Progenitor cell of endocrine pancreas (in vitro differentiated cells): Measurements from ENCODE around the gene ALMS1. TPM values are rescaled to one million over a fixed set of nuclear protein-coding genes. Genes with fewer than 3 reads are reported as not detected.

Experiments used
- DNase-seq: peaks from one replicate; pipeline ENCODE4 v3.0.0; 2021; ENCODE audit warnings: low spot score; ENCODE audit not compliant: unreplicated experiment
- H3K27ac Mint-ChIP-seq: 2 replicates; pipeline ENCODE4 v1.8.0; 2021; ENCODE audit warnings: mild to moderate bottlenecking, moderate library complexity, mixed read lengths
- H3K27me3 Mint-ChIP-seq: 2 replicates; pipeline ENCODE4 v1.8.0; 2021; ENCODE audit warnings: mixed read lengths
- H3K36me3 Mint-ChIP-seq: 2 replicates; pipeline ENCODE4 v1.8.0; 2022; ENCODE audit warnings: mixed read lengths; ENCODE audit not compliant: insufficient read depth
- H3K4me1 Mint-ChIP-seq: 2 replicates; pipeline ENCODE4 v1.8.0; 2021; ENCODE audit warnings: low read depth, mixed read lengths
- H3K4me3 Mint-ChIP-seq: 2 replicates; pipeline ENCODE4 v1.8.0; 2021; ENCODE audit warnings: low read depth, mild to moderate bottlenecking, moderate library complexity, mixed read lengths
- H3K9me3 Mint-ChIP-seq: 2 replicates; pipeline ENCODE4 v1.8.0; 2021; ENCODE audit warnings: low read depth, mixed read lengths
- CTCF ChIP-seq: fragments of 200-600 bp; sonication (generic); IDR thresholded peaks from one replicate; pipeline ENCODE4 v1.5.0; 2021; ENCODE audit warnings: antibody characterized with exemption, mild to moderate bottlenecking; ENCODE audit not compliant: unreplicated experiment
- total RNA-seq: library from RNA; stranded (reverse); gene quantifications from 2 replicates; pipeline ENCODE4 v1.2.1, GENCODE V29; 2021

ALMS1 gene
- total RNA-seq, 1 donor from 2014 or later = 40.8 TPM

GRCh38 chr2:73561422-73561821 is 175.8 kb downstream of the ALMS1 start:
- H3K9me3 Mint-ChIP-seq = no peaks in the 10 kb centered on the region

GRCh38 chr2:73564986-73565385 is 179.3 kb downstream of the ALMS1 start:
- H3K9me3 Mint-ChIP-seq = no peaks in the 10 kb centered on the region
- H3K36me3 Mint-ChIP-seq = peaks cover 8% of the 10 kb centered on the region
- H3K4me3 Mint-ChIP-seq = no peak overlapping the region
- TF ChIP-seq CTCF = no peak
- H3K27me3 Mint-ChIP-seq = no peaks in the 10 kb centered on the region
- no peak for DNase-seq
- H3K4me1 Mint-ChIP-seq = peaks cover 3% of the 10 kb centered on the region
- no peak overlapping the region for H3K27ac Mint-ChIP-seq

More at GRCh38 chr2:73561422-73561821, 175.8 kb downstream of the ALMS1 start:
- Mint-ChIP-seq H3K27me3 (no peaks in the 10 kb centered on the region), H3K4me3 (no peak overlapping the region), H3K4me1 (peaks cover 3% of the 10 kb centered on the region), H3K36me3 (peaks cover 17% of the 10 kb centered on the region), H3K27ac (no peak overlapping the region)
- TF ChIP-seq CTCF = no peak
- no peak for DNase-seq

- no peak overlapping the region for H3K4me3 Mint-ChIP-seq
- TF ChIP-seq CTCF = no peak
- no peaks in the 10 kb centered on the region for H3K27me3 Mint-ChIP-seq
- no peak for DNase-seq
- H3K27ac Mint-ChIP-seq = no peak overlapping the region
- H3K36me3 Mint-ChIP-seq = peaks cover 2% of the 10 kb centered on the region
- H3K4me1 Mint-ChIP-seq = no peaks in the 10 kb centered on the region
- H3K9me3 Mint-ChIP-seq = no peaks in the 10 kb centered on the region
Observed at GRCh38 chr2:73566288-73566878, 180.7 kb downstream of the ALMS1 start.

- no peaks in the 10 kb centered on the region for H3K9me3 Mint-ChIP-seq
- no peaks in the 10 kb centered on the region for H3K27me3 Mint-ChIP-seq
- no peak overlapping the region for H3K4me3 Mint-ChIP-seq
- no peak overlapping the region for H3K27ac Mint-ChIP-seq
- DNase-seq = no peak
- H3K36me3 Mint-ChIP-seq = peaks cover 16% of the 10 kb centered on the region
- TF ChIP-seq CTCF = no peak
- H3K4me1 Mint-ChIP-seq = peaks cover 3% of the 10 kb centered on the region
Observed at GRCh38 chr2:73575261-73575660, 189.6 kb downstream of the ALMS1 start.

- no peak overlapping the region for H3K4me3 Mint-ChIP-seq
- H3K27ac Mint-ChIP-seq = no peak overlapping the region
- TF ChIP-seq CTCF = no peak
- no peaks in the 10 kb centered on the region for H3K27me3 Mint-ChIP-seq
- H3K36me3 Mint-ChIP-seq = peaks cover 31% of the 10 kb centered on the region
- peaks cover 3% of the 10 kb centered on the region for H3K4me1 Mint-ChIP-seq
- DNase-seq = no peak
- H3K9me3 Mint-ChIP-seq = peaks cover 19% of the 10 kb centered on the region
Observed at GRCh38 chr2:73582364-73582763, 196.7 kb downstream of the ALMS1 start.
